GM12878 (cell line): ENCODE measurements around the gene FER1L5. TPM values are rescaled to one million over a fixed set of nuclear protein-coding genes. Genes with fewer than 3 reads are reported as not detected.

Experiments used
- ATAC-seq: fragments of 200-7000 bp; cut with Tn5 transposase; 3 replicates; pipeline ENCODE4 v1.9.1; 2020; ENCODE audit warnings: mild to moderate bottlenecking, moderate library complexity
- BruUV-seq: library from RNA; stranded (reverse); fragments of 400-500 nt; replicated peaks from 2 replicates; lab custom pipeline; 2021; lab: Mats Ljungman, UMichigan
- CTCF ChIA-PET: fragments of 300-600 bp; sonication (Branson Sonifier 250); formaldehyde crosslinking; extraction: SDS; loops from one replicate; lab custom pipeline; 2021; ENCODE audit warnings: inconsistent platforms; lab: Yijun Ruan, JAX
- POLR2A ChIA-PET: fragments of 350-600 bp; formaldehyde crosslinking; extraction: SDS; loops from one replicate; lab custom pipeline; 2021; ENCODE audit warnings: inconsistent platforms; lab: Charles Lee
- RAD21 ChIA-PET: fragments of 300-600 bp; sonication (Branson Sonifier 250); formaldehyde crosslinking; loops from one replicate; lab custom pipeline; 2023; ENCODE audit warnings: antibody characterized with exemption; ENCODE audit not compliant: unreplicated experiment; lab: Charles Lee
- SMC1A ChIA-PET: fragments of 300-600 bp; sonication (Branson Sonifier 250); formaldehyde crosslinking; loops from one replicate; lab custom pipeline; 2023; ENCODE audit not compliant: unreplicated experiment, uncharacterized antibody; lab: Charles Lee
- DNase-seq: peaks from one replicate; pipeline ENCODE4 v3.0.0-alpha.2; 2011; ENCODE audit warnings: low read depth, low spot score
- FAIRE-seq: peaks from 3 replicates; lab custom pipeline; 2011; peaks lifted over from hg19 to GRCh38; lab: Jason Lieb, UNC
- H2AFZ ChIP-seq: 2 replicates; pipeline ENCODE4 v1.6.0; 2011; ENCODE audit warnings: low read depth, low read length, control low read depth; ENCODE audit not compliant: control insufficient read depth
- H3K27ac ChIP-seq: 2 replicates; pipeline ENCODE4 v1.5.1; 2011; ENCODE audit warnings: control low read depth; ENCODE audit not compliant: control insufficient read depth, insufficient read depth
- H3K27me3 ChIP-seq, 2 experiments: replicated peaks in 1 of 2; 2 replicates each; pipeline versions ENCODE4 v1.6.0 to v1.6.1; 2011; ENCODE audit warnings: low read length in 1 of 2; ENCODE audit not compliant: control insufficient read depth in 2 of 2, insufficient read depth in 2 of 2
- H3K36me3 ChIP-seq, 2 experiments: 2 replicates each; pipeline ENCODE4 v1.5.1; 2011; ENCODE audit warnings: low read length in 1 of 2; ENCODE audit not compliant: control insufficient read depth in 2 of 2, insufficient read depth in 2 of 2
- H3K4me1 ChIP-seq: 2 replicates; pipeline ENCODE4 v1.6.1; 2011; ENCODE audit warnings: mild to moderate bottlenecking, low read length, moderate library complexity, mixed read lengths; ENCODE audit not compliant: control insufficient read depth, insufficient read depth
- H3K4me2 ChIP-seq: 2 replicates; pipeline ENCODE4 v1.6.0; 2011; ENCODE audit warnings: control low read depth; ENCODE audit not compliant: control insufficient read depth, insufficient read depth
- H3K4me3 ChIP-seq: fragments of 200-600 bp; sonication (generic); 2 replicates; pipeline ENCODE4 v1.5.1; 2016
- H3K79me2 ChIP-seq: 2 replicates; pipeline ENCODE4 v1.6.0; 2011; ENCODE audit warnings: low read length; ENCODE audit not compliant: control insufficient read depth, insufficient read depth
- H3K9ac ChIP-seq: 2 replicates; pipeline ENCODE4 v1.8.0; 2011; ENCODE audit warnings: low read length, control low read depth, mixed read lengths; ENCODE audit not compliant: control insufficient read depth, insufficient read depth
- H3K9me3 ChIP-seq: replicated peaks from 3 replicates; pipeline ENCODE4 v1.5.1; 2011; ENCODE audit warnings: mild to moderate bottlenecking, low read length; ENCODE audit not compliant: control insufficient read depth, insufficient read depth
- H4K20me1 ChIP-seq: 2 replicates; pipeline ENCODE4 v1.6.0; 2011; ENCODE audit not compliant: control insufficient read depth, insufficient read depth
- ETV6 ChIP-seq, 2 experiments: fragments of 450-650 bp in 1 of 2; IDR thresholded peaks in 1 of 2; conservative IDR thresholded peaks in 1 of 2; 2 replicates each; pipeline ENCODE4 v1.6.1; 2014; ENCODE audit warnings: antibody characterized with exemption in 1 of 2, borderline replicate concordance in 1 of 2, low read depth in 1 of 2, mild to moderate bottlenecking in 1 of 2, moderate library complexity in 1 of 2
- IRF3 ChIP-seq: fragments of 450-650 bp; IDR thresholded peaks from 2 replicates; pipeline ENCODE4 v1.6.1; 2014; ENCODE audit warnings: mild to moderate bottlenecking
- NR2C2 ChIP-seq: IDR thresholded peaks from 2 replicates; pipeline ENCODE4 v1.6.1; 2011; ENCODE audit warnings: borderline replicate concordance, low read depth; ENCODE audit not compliant: control insufficient read depth, insufficient read length
- RELA ChIP-seq: fragments of 450-650 bp; IDR thresholded peaks from 2 replicates; pipeline ENCODE4 v1.8.0; 2014; ENCODE audit warnings: borderline replicate concordance; ENCODE audit not compliant: partially characterized antibody
- TCF7 ChIP-seq: IDR thresholded peaks from 2 replicates; pipeline ENCODE4 v1.6.1; 2014; ENCODE audit warnings: antibody characterized with exemption, borderline replicate concordance
- WRNIP1 ChIP-seq: IDR thresholded peaks from 2 replicates; pipeline ENCODE4 v1.6.1; 2011; ENCODE audit warnings: low read depth, low read length, improper control_type of control experiment, borderline replicate concordance
- ZBED1 ChIP-seq: IDR thresholded peaks from 2 replicates; pipeline ENCODE4 v1.6.1; 2016; ENCODE audit warnings: borderline replicate concordance
- ZZZ3 ChIP-seq: IDR thresholded peaks from 2 replicates; pipeline ENCODE4 v1.6.1; 2011; ENCODE audit warnings: low read depth; ENCODE audit not compliant: control insufficient read depth, insufficient read length
- WGBS: methylation state at CpG from one replicate; pipeline ENCODE4 v1.1.6; 2016; ENCODE audit warnings: low lambda C conversion rate; ENCODE audit not compliant: insufficient replicate concordance, insufficient coverage; ENCODE audit errors: missing lambda C conversion rate; 5-methylcytosine and 5-hydroxymethylcytosine counted together
- in situ Hi-C: fragments of 300-500 bp; cut with MboI; formaldehyde crosslinking; loops from 9 replicates; pipeline ENCODE4 v1.14.3; 2018; ENCODE audit warnings: mixed read lengths
- intact Hi-C: fragments of 100-400 bp; cut with micrococcal nuclease; formaldehyde crosslinking; loops from one replicate; pipeline ENCODE4 v1.14.2; 2022; ENCODE audit not compliant: unreplicated experiment
- polyA plus RNA-seq, 11 experiments: library from polyadenylated mRNA; depleted of rRNA in 4 of 11; unstranded in 6 of 11; stranded (reverse) in 5 of 11; fragments of >200 nt; fragmentation: Nextera tagmentation in 4 of 11; fragmentation: Illumina TruSeq in 1 of 11; extraction: Ambion mirVana in 4 of 11; extraction: Trizol in 1 of 11; gene quantifications; 1 replicate in 1 of 11; 2 replicates in 10 of 11; pipeline versions ENCODE4 v1.2.1 to v1.2.3, GENCODE V29; 2011 to 2016; ENCODE audit warnings: inconsistent platforms in 2 of 11, missing spikeins in 2 of 11, low read depth in 1 of 11
- total RNA-seq, 4 experiments: library from RNA; depleted of rRNA in 3 of 4; stranded (reverse); fragments of >200 nt in 3 of 4; fragmentation: Illumina TruSeq in 1 of 4; extraction: Trizol in 1 of 4; gene quantifications; 2 replicates each; pipeline versions ENCODE4 v1.2.1 to v1.2.3, GENCODE V29; 2013 to 2021
- TF ChIP-seq, protein P1 (sequence below): IDR thresholded peaks from 2 replicates; pipeline ENCODE4 v1.6.1; 2012; ENCODE audit warnings: low read depth, low read length, improper control_type of control experiment

FER1L5 gene
- total and polyA plus RNA-seq, 10 of the 15 experiments (the other 5 are each of a cell fraction or from before 2014, with no cell fraction given) = not detected

DNA sequence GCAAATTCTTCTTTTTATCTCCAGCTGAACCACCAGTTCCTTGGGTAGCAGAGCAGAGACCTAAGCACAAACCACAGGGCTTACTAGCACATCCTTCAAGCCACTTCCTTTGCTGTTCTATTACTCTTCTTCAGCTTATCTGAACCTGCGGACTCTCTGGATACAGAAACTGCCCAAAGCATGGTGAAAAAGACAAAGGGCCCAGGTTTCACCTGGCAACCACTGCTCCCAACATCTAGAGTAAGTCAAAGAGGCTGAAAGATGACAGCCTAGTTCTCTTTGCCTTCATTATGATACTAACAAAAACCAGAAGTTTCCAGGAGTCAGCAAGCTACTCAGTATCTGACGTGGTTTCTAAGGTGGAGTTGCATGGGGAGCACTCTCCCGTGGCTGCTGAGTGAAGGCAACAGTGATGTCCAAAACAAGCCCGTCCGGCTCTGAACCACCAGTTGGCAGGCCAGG lies 47.8 kb upstream of the FER1L5 start:
- H3K9ac ChIP-seq = no peak overlapping the region
- CTCF ChIA-PET = no interaction called here
- no peak for TF ChIP-seq IRF3
- no peak for TF ChIP-seq ZZZ3
- TF ChIP-seq ETV6 (conservative IDR thresholded peaks at IDR 0.05 in 1 of 2, IDR thresholded peaks at IDR 0.05 in 1 of 2; ENCODE audit: borderline replicate concordance in 1 of 2, low read depth in 1 of 2) = no peak
- no peak for TF ChIP-seq WRNIP1
- TF ChIP-seq, protein P1, sequence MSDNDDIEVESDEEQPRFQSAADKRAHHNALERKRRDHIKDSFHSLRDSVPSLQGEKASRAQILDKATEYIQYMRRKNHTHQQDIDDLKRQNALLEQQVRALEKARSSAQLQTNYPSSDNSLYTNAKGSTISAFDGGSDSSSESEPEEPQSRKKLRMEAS = no peak
- no peak for TF ChIP-seq TCF7
- TF ChIP-seq RELA = no peak
- TF ChIP-seq NR2C2 = no peak
- TF ChIP-seq ZBED1 = no peak
- H3K9me3 ChIP-seq = no peaks in the 10 kb centered on the region
- POLR2A ChIA-PET = no interaction called here
- no peaks in the 10 kb centered on the region for H4K20me1 ChIP-seq
- in situ Hi-C loops = no loop called here
- H3K36me3 ChIP-seq = peaks cover 22 to 37% of the 10 kb centered on the region in 2 experiments
- no peaks in the 10 kb centered on the region for H3K4me1 ChIP-seq
- no TSS peak for BruUV-seq
- 70% methylated on average over 5 of the region's 5 CpGs for WGBS
- FAIRE-seq = no peak
- RAD21 ChIA-PET = no interaction called here
- no peak for DNase-seq
- no peaks in the 10 kb centered on the region for H3K79me2 ChIP-seq
- SMC1A ChIA-PET = interaction anchor here (0.5 to 1.4 kb wide), 5 partner anchors 10 to 561 kb away, joined by 3 to 5 read pairs (median 3); no protein-coding TSS in a partner anchor
- H3K27ac ChIP-seq = no peak overlapping the region
- ATAC-seq = no peak
- intact Hi-C loops = no loop called here
- no peak overlapping the region for H2AFZ ChIP-seq
- H3K27me3 ChIP-seq = no peaks in the 10 kb centered on the region
- no peak overlapping the region for H3K4me3 ChIP-seq
- no peak overlapping the region for H3K4me2 ChIP-seq
